ENCODE results near the gene IPO8.

The IPO8 gene

DNA sequence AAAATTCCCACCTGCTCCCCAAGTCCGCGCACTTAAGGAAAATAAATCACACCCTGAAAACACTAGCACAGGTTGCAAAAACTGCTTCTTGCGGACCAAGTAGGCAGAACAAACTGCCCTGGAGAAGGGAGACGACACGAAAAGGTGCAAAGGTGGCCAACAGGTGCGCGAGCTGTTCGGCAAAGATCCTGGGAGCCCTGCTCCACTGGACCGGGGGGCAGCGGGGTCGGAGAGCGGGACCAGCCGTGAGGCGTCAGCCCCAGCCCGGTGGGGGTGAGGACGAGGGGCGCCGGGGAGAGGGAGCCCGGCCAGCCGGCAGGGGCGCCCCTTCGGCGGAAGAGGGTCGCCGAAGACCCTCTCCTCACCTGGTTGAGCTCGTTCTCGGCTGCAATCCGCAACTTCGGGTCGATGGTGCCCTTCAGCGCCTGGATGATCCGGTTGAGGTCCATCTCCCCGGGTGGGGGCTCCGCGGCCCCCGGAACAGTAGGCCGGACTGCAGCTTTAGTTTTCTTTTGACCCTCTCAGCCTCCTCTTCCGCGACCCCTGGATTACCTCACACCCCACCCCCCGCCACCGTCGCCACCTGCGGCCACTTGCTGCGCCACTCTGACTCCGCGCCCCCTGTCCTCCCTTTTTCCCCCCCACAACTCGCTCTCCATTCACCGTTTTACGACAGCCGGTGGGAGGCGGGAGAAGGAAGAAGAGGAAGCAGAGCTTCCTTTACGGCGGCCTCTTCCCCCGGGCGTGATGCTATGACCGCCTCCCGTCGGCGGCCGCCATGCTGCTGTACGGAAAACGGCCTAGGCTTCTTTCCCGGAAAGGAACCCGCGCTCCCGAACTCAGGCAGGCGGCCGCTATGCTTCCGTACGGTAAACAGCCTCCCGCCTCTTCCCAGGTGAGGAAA, at the start of gene IPO8:
TSS of gene IPO8 (minus strand) at position 671 of the 904 bp plus-strand sequence. CDS start at position 449, 222 bp downstream.
- DNase-seq, result peak; percentile 95

GRCh38 chr12:30744321-30744720, 48.7 kb upstream of the IPO8 start:
- DNase-seq, result no peak

- DNase-seq, result no peak
Measured at GRCh38 chr12:30740274-30740673, 44.6 kb upstream of the IPO8 start.

- DNase-seq, result no peak
Measured at GRCh38 chr12:30739020-30739419, 43.4 kb upstream of the IPO8 start.

DNA sequence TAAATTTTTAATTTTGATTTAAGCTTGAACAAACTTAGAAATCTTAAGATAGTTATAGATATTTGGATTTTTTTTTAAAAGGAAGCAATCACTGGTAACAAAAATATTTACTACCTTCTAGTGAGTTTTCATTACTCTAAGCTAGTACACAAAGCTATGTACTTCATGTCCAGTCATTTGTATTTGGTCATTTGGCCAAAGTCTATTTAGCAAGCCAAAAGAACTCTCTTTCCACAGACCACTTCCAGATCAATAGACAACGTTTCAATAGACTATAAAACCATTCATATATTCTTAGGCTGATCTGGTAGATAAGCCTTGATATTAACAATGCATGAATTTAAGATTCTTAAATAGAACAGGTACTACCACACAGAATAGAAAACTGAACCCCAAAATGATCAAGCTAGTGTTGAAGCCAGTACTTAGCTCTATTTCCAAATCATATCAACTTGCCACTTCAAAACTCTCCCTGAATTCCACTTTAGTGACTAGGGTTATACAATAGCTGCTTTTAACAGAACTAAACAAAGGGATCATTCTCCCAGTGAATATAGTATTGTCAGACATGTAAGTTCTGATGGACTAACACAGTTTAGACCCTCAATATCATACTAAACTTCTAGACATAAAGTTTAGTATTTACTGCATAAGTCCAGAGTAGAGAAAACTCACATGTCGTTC, 37.4 kb upstream of the IPO8 start:
- no peak for DNase-seq

- DNase-seq, result no peak
Measured at GRCh38 chr12:30730011-30730410, 34.3 kb upstream of the IPO8 start.

GRCh38 chr12:30729547-30729946, 33.9 kb upstream of the IPO8 start:
- DNase-seq, result no peak

DNA sequence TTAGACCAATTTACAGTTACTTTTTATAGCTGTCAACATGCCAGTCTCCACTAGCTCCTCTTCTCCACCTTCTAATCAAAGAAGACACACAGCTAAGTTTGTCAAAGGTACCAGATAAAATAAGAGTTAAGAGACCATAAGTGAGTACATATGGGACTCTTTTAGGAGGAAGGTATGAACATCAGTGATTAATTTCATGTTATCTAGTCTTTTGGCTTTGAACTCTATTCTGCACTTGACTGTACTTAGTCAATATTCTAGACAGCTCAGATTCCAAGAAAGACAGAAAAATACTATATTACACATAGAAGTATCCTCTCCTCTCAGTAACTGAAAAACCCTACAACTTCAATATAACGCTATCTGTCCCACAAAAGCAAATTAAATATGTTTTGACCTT, 31.0 kb upstream of the IPO8 start:
- no peak for DNase-seq

- DNase-seq, result no peak
Measured at GRCh38 chr12:30725739-30726138, 30.1 kb upstream of the IPO8 start.

GRCh38 chr12:30719060-30719459, 23.4 kb upstream of the IPO8 start:
- no peak for DNase-seq

GRCh38 chr12:30707613-30708342, 12.1 kb upstream of the IPO8 start:
- DNase-seq, result no peak

DNA sequence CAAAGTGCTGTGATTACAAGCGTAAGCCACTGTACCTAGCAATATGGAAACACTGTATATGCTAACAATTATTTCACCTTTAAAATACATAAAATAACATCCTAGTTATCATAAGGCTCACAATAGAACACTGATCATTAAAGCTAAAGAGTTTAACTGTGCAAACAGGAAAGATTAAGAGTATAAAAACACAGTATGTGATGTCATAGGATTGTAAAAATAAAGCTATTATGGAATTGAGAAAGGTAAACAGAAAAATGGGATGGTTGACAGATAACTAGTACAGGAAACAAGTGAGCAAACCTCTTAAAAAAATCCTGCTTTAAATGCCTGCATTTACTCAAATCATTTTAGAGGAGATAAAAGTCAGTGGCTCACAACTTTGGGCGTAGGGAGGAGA, 10.8 kb upstream of the IPO8 start:
- DNase-seq, result no peak

DNA sequence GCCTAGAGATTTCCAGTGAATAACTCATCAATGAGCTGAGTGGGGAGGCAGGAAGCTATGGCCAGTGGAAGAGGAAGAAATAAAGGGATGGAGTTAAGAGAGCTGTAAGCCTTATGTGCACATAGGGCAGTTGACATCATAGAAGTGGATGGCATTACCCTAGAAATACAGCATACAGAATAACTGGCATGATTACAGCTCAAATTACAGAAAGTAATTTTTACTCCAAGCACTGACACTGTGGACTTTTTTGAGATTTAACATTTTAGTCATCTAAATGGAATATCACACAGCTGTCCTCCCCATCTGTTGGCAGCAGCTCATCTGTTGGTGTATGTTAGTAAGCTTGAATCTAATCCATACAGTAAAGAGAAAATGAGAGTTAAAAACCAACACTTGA, 5.4 kb upstream of the IPO8 start:
- DNase-seq, result peak; percentile 79

DNA sequence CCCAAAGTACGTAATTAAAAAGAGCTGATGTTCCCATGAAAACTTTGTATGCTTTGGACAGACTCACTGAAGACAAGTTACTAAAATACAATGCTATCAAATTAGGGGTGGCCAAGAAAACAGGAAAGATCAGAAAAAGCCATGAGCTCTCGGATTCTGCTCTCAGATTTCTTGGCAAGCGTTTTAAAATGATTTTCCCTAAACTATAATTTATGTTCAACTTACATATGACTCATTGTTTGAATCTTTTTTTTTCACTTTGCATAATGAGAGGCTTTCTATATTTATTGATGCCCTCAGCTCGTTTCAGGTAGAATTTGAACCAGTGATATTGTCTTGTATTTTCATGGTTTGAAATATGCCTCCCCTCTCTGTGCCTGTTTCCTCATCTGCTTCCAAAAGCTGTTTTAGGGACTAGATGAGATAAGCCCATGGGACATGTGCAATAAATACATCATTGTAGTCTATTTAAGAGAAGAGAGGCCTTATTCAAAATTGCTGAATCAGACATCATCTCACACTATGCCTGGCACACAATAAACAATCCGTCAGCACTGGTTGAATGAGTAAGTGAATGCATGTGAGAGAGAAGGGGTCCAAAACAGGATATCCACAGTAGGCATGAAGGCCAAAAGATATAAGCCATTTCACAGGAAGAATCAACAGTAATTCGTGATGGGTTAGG, 4.7 kb upstream of the IPO8 start:
- DNase-seq, result no peak

DNA sequence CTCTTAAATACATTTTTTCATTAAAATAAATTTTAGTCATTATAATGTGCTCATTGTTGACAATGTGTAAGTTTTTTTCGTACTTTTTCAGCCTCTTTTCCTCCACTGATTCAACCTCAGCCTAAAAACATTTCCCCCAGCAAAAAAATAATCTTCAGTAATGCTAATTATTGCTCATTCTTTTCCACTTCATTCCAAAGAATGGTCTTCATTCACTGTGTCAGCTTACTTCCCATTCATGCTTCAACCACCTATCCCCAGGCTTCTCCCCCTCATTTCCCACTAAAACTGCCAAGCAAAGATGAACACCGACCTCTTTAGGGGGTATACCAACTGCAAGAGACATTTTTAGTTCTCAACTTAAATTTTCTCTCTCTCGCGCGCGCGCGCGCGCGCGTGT, 2.7 kb upstream of the IPO8 start:
- DNase-seq, result no peak

DNA sequence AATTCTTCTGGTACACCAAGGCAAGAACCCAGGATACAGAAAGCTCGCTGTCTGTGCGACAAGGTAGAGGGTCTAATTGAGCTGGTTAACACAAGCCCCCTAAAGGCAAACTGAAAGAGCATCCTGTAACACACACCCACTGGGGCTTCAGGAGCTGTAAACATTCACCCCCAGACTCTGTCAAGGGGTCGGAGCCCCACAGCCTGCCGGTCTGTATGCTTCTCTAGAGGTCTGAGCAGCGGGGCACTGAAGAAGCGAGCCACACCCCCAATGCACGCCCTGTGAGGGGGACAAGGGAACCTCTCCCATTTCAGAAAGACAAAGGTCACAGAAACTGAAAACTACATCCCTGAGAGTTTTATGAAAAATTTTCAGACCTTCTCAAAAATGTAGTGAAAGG, 1.3 kb upstream of the IPO8 start:
- DNase-seq, result no peak

DNA sequence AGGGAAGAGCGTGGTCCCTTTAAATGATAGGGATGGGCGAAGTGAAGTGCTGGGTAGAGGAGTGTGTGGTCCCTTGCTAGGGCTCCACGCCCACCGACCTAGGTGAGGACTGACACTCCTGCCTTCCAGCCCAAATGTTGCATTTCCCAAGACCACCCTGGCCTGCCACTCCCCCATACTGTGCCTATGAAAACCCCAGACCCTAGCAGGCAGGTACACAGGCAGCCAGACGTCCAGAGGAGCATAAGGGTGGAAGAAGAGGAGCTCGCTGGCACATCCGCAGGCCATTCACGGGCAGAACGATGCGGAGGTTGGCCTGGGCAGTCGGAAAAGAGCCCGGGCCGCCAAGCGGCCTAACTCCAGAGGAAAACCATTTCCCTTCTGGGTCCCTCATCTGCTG, 817 bp upstream of the IPO8 start:
- no peak for DNase-seq

- no peak for DNase-seq
Measured at GRCh38 chr12:30696103-30696408, 387 bp upstream of the IPO8 start.

- no peak for DNase-seq
Measured at GRCh38 chr12:30694412-30695198, 1.1 kb downstream of the IPO8 start.

DNA sequence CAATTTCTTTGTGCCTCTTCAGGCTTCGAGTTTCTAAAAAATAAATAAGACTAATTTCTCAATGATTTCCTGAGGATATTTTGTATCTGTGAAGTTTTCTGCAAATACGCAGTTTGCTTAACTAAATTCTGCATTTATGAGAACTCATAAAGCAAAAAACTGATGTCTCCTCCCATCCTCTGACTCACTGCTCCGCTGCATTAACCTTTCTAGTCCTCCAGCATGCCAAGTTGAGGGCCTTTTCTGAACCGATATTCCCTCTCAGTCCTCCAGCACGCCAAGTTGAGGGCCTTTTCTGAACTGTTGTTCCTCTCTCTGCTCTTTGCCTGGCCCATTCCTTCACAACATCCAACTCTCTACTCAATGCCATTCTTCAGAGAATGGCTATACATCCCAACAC, 3.2 kb downstream of the IPO8 start:
- no peak for DNase-seq

DNA sequence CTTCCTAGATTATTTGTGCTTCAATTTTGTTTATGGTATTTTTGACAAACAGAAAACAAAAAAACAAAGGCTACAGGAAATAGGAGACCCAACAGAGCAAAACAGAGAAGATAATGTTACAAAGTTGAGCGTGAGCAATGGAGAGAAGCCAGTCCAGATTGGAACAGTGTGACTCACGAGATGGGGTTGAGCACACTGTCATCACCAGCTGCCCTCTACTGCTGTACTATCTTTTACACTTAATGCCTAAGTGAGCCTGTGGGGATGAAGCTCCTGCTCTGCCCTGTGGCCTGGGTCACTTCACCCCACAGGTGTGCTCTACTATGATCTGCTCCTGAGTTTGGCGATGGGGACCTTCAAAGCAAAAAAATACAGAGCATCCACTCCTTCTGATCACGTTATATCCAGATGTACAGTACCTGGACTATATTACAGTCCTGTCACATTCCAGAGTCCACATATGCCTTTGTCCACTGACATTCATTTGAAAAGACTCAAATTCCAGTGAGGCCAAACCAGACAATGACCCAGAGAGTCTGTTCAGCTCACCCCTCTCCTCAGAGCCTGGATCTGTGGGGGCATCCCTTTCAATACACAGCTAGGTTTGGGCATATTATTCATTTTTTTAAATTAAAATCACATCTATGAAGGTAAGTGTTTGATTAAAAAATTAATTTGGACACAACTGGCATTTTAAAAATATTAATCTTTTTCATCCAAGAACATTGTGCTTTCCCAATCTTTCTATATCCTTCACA, 4.4 kb downstream of the IPO8 start:
- no peak for DNase-seq
